ENCODE measurements around the gene PPP1R14C. TPM values are rescaled to one million over a fixed set of nuclear protein-coding genes. Genes with fewer than 3 reads are reported as not detected.

Gene PPP1R14C
- total RNA-seq, 6 experiments from 2014 or later: 0.17 TPM; not detected in 5

DNA sequence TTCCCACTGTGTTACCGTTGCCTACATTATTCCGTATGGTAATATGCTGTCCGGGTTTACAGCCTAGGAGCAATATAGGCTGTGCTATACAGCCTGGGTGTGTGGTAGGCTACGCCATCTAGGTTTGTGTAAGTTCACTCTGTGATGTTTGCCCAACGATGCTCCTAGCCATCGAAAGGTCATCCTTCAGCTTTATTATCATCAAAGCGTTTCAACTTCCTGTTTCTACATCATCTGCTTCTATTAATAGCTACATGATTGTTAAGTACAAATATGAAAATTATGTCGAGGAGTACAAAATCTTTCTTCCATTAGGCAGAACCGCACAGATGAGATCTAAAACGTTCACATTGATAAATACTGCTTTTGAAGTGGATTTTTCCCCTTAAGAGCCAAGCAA is 69.9 kb downstream of the PPP1R14C start:
- H3K4me1 Mint-ChIP-seq (ENCODE audit: low read depth): peaks cover 14% of the 10 kb centered on the region

DNA sequence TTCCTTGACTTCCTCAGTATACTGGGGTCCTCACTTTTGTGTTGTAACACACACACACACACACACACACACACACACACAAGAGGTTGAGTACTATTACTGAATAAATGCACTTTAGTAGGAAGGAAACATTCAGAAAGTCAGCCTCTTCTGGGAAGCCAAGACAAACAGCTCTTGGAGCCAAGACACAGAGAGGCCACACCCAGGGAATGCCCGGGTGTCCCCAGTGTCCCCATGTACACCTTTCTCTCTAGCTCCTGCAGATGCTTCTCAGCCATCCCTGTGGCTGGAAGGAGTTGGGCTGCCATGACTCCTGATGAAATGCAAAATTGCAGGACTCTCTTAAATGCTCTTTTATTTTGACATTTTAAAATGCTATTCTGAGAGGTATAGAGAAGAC is 70.5 kb downstream of the PPP1R14C start:
- no peak for DNase-seq
- Mint-ChIP-seq H3K4me1 (ENCODE audit: low read depth) (peaks cover 14% of the 10 kb centered on the region), H3K36me3 (ENCODE audit: low read depth) (no peaks in the 10 kb centered on the region), H3K9me3 (no peaks in the 10 kb centered on the region), H3K27ac (no peak overlapping the region), H3K27me3 (ENCODE audit: insufficient read depth) (peaks cover 7% of the 10 kb centered on the region), H3K4me3 (no peak overlapping the region)
- TF ChIP-seq, protein P1, sequence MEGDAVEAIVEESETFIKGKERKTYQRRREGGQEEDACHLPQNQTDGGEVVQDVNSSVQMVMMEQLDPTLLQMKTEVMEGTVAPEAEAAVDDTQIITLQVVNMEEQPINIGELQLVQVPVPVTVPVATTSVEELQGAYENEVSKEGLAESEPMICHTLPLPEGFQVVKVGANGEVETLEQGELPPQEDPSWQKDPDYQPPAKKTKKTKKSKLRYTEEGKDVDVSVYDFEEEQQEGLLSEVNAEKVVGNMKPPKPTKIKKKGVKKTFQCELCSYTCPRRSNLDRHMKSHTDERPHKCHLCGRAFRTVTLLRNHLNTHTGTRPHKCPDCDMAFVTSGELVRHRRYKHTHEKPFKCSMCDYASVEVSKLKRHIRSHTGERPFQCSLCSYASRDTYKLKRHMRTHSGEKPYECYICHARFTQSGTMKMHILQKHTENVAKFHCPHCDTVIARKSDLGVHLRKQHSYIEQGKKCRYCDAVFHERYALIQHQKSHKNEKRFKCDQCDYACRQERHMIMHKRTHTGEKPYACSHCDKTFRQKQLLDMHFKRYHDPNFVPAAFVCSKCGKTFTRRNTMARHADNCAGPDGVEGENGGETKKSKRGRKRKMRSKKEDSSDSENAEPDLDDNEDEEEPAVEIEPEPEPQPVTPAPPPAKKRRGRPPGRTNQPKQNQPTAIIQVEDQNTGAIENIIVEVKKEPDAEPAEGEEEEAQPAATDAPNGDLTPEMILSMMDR (IDR thresholded peaks at IDR 0.05): no peak

More for the DNA sequence above, 69.9 kb downstream of the PPP1R14C start:
- H3K9me3 Mint-ChIP-seq: no peaks in the 10 kb centered on the region
- peaks cover 7% of the 10 kb centered on the region for H3K27me3 Mint-ChIP-seq (ENCODE audit: insufficient read depth)
- TF ChIP-seq, protein P1 (IDR thresholded peaks at IDR 0.05): no peak
- DNase-seq: no peak
- no peaks in the 10 kb centered on the region for H3K36me3 Mint-ChIP-seq (ENCODE audit: low read depth)
- H3K4me3 Mint-ChIP-seq: no peak overlapping the region
- H3K27ac Mint-ChIP-seq: no peak overlapping the region

DNA sequence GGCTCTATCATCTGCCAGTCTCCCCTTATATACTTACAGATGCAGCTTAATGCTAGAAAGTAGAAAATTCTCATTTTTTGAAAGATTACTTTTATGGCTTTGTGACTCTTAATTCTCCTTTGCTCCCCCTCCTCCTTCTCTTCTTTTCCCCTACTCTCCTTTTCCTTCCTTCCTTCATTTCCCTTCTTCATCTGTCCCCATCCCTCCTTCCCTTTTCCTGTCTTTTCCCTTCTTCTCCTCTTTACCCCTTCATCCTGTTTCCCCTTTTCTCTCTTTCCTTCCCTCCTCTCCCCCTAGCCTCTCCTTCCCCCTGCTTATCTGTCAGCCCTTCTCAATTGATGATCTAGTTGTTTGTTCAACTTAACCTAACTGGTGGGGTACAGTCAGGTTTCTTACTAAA is 71.5 kb downstream of the PPP1R14C start:
- Mint-ChIP-seq H3K9me3 (no peaks in the 10 kb centered on the region), H3K4me1 (ENCODE audit: low read depth) (peaks cover 14% of the 10 kb centered on the region), H3K36me3 (ENCODE audit: low read depth) (no peaks in the 10 kb centered on the region), H3K27me3 (ENCODE audit: insufficient read depth) (peaks cover 8% of the 10 kb centered on the region), H3K27ac (no peak overlapping the region), H3K4me3 (no peak overlapping the region)
- no peak for DNase-seq
- TF ChIP-seq, protein P1 (IDR thresholded peaks at IDR 0.05): no peak

DNA sequence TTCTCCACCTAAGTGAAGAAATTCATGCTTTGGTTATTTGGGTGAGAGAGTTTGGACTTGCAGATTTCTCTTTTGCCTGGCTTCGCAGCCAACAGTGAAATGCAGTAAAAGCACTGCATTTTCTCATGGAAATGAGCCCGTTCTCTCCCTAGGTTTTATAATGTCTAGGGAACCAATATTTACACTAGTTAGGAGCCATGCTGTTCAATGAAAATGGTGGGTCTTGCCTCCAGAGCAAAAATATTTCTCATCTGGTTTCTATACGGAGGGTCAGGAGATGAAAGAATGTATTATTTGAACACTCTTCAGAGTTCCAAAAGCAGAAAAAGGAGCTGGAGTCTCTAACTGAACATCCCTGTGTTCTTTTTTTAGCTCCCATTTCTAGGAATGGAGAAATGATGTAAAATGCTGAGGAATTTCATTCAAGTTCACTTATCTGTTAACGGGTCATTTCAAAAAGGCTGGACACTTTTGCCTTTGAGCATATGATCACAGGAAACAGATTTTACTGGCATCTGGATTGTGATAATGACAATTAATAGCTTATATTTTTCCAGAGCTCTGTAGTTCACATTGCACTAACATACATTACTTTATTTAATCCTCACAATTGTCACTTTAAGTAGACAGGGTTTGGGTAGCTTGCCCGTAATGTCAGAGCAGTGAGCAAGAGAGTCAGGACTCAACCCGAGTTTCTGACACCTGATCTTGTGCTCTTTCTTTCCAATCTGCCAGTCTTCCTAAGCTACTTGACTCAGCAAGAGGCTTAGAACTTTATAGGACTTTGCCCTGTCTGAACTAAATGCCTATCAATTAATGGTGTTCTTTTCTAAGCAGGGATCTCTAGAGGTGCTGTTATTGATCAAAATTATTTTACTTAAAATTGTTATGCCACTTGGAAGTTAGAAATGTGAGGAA is 78.0 kb downstream of the PPP1R14C start:
- no peak for DNase-seq
- TF ChIP-seq, protein P1 (IDR thresholded peaks at IDR 0.05): no peak
- peaks cover 3% of the 10 kb centered on the region; the same call in 1 of the 2 replicates for H3K27me3 Mint-ChIP-seq (ENCODE audit: insufficient read depth)
- no peak overlapping the region for H3K4me3 Mint-ChIP-seq
- no peak overlapping the region for H3K27ac Mint-ChIP-seq
- H3K36me3 Mint-ChIP-seq (ENCODE audit: low read depth): no peaks in the 10 kb centered on the region
- no peaks in the 10 kb centered on the region for H3K9me3 Mint-ChIP-seq
- no peaks in the 10 kb centered on the region for H3K4me1 Mint-ChIP-seq (ENCODE audit: low read depth)

DNA sequence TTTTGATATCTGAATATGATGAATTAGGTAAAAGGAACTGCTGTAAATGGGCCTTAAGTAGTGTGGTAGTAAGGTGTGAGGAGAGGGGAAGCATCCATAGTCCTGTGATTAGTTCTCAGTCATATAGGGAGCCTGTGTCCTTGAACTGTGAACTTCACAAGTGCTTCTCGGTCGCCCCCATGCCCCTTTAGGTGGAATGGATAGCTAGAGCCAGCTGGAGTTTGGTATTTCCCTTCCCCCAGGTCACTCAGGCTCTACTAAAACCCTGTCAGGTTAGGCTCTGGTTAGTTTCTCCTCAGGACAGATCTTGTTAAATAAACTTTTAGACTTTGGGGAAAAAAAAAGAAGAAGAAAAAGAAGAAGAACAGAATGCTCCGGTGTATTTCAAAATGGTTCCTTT is 82.0 kb downstream of the PPP1R14C start:
- Mint-ChIP-seq H3K27me3 (ENCODE audit: insufficient read depth) (peaks cover 3% of the 10 kb centered on the region), H3K4me1 (ENCODE audit: low read depth) (peaks cover 13% of the 10 kb centered on the region), H3K9me3 (no peaks in the 10 kb centered on the region), H3K4me3 (no peak overlapping the region), H3K36me3 (ENCODE audit: low read depth) (no peaks in the 10 kb centered on the region), H3K27ac (no peak overlapping the region)
- DNase-seq: no peak
- TF ChIP-seq, protein P1 (IDR thresholded peaks at IDR 0.05): no peak
